B cell (primary cell): Measurements from ENCODE around the gene POLRMT. TPM values are rescaled to one million over a fixed set of nuclear protein-coding genes. Genes with fewer than 3 reads are reported as not detected.

Source experiments
- ATAC-seq: fragments of 200-7000 bp; cut with Tn5 transposase; one replicate; pipeline ENCODE4 v1.10.0; 2021; ENCODE audit warnings: low read depth, mild to moderate bottlenecking, moderate number of reproducible peaks, moderate library complexity
- CTCF ChIA-PET: fragments of 350-600 bp; sonication (Branson Sonifier 250); formaldehyde crosslinking; loops from one replicate; lab custom pipeline; 2021; ENCODE audit warnings: antibody characterized with exemption, inconsistent platforms; lab: Charles Lee
- POLR2A ChIA-PET: fragments of 350-600 bp; sonication (Branson Sonifier 250); formaldehyde crosslinking; loops from one replicate; lab custom pipeline; 2021; ENCODE audit warnings: antibody characterized with exemption; lab: Charles Lee
- DNase-seq: peaks from one replicate; pipeline ENCODE4 v3.0.0; 2013
- H2AFZ ChIP-seq: 2 replicates; pipeline ENCODE4 v1.6.1; 2012; ENCODE audit warnings: mild to moderate bottlenecking, low read depth, low read length; ENCODE audit not compliant: insufficient read depth, poor library complexity, severe bottlenecking
- H3K27ac ChIP-seq, 2 donors: 1 replicate in 1 of 2; 2 replicates in 1 of 2; pipeline ENCODE4 v1.5.1; 2012 to 2013; ENCODE audit warnings: low read length in 2 of 2, mild to moderate bottlenecking in 2 of 2, moderate library complexity in 1 of 2
- H3K27me3 ChIP-seq, 4 experiments: fragments of 200-600 bp in 1 of 4; sonication (generic) in 1 of 4; replicated peaks in 1 of 4; 1 replicate in 2 of 4; 2 replicates in 2 of 4; pipeline versions ENCODE4 v1.6.1 to v1.7.0; 2013 to 2016; ENCODE audit warnings: low read length in 3 of 4, mild to moderate bottlenecking in 2 of 4, mixed read lengths in 1 of 4, moderate library complexity in 1 of 4; ENCODE audit not compliant: insufficient read depth in 4 of 4, control insufficient read depth in 3 of 4; ENCODE audit errors: control extremely low read depth in 1 of 4
- H3K36me3 ChIP-seq, 2 experiments: replicated peaks in 1 of 2; 1 replicate in 1 of 2; 2 replicates in 1 of 2; pipeline versions ENCODE4 v1.6.1 to v1.7.1; 2013; ENCODE audit warnings: low read length in 1 of 2; ENCODE audit not compliant: insufficient read depth in 2 of 2, control insufficient read depth in 1 of 2; ENCODE audit errors: control extremely low read depth in 1 of 2, extremely low read depth in 1 of 2
- H3K4me1 ChIP-seq, 2 donors: fragments of 200-600 bp in 1 of 2; sonication (generic) in 1 of 2; 1 replicate in 1 of 2; 2 replicates in 1 of 2; pipeline versions ENCODE4 v1.5.1 to v1.6.1; 2013 to 2017; ENCODE audit warnings: low read length in 2 of 2; ENCODE audit not compliant: control insufficient read depth in 2 of 2, insufficient read depth in 2 of 2
- H3K4me2 ChIP-seq: replicated peaks from 2 replicates; pipeline ENCODE3; 2012; ENCODE audit warnings: mild to moderate bottlenecking, low read depth, low read length; ENCODE audit not compliant: poor library complexity, severe bottlenecking
- H3K4me3 ChIP-seq, 5 experiments: fragments of 200-600 bp in 1 of 5; sonication (generic) in 1 of 5; 1 replicate in 3 of 5; 2 replicates in 2 of 5; pipeline versions ENCODE4 v1.5.1 to v1.7.0; 2011 to 2016; ENCODE audit warnings: low read length in 4 of 5, mild to moderate bottlenecking in 4 of 5, low read depth in 2 of 5, control low read depth in 1 of 5, moderate library complexity in 1 of 5; ENCODE audit not compliant: insufficient read depth in 1 of 5; ENCODE audit errors: control extremely low read depth in 1 of 5, extremely low read depth in 1 of 5
- H3K79me2 ChIP-seq: fragments of 200-600 bp; sonication (generic); one replicate; pipeline ENCODE4 v1.6.0; 2016; ENCODE audit warnings: low read length; ENCODE audit not compliant: control insufficient read depth, insufficient read depth
- H3K9ac ChIP-seq: fragments of 200-600 bp; sonication (generic); 2 replicates; pipeline ENCODE4 v1.6.1; 2017; ENCODE audit warnings: mild to moderate bottlenecking, low read length, moderate library complexity
- H3K9me3 ChIP-seq, 3 donors: one replicate each; pipeline versions ENCODE4 v1.6.1 to v1.7.1; 2013; ENCODE audit warnings: low read length in 2 of 3; ENCODE audit not compliant: control insufficient read depth in 2 of 3, insufficient read depth in 1 of 3; ENCODE audit errors: control extremely low read depth in 1 of 3
- H4K20me1 ChIP-seq: 2 replicates; pipeline ENCODE4 v1.6.0; 2012; ENCODE audit warnings: mild to moderate bottlenecking, low read length; ENCODE audit not compliant: insufficient read depth, control insufficient read depth, poor library complexity, severe bottlenecking
- H3K27ac Mint-ChIP-seq: one replicate; pipeline ENCODE4 v1.8.0; 2021; ENCODE audit warnings: mixed read lengths
- H3K27me3 Mint-ChIP-seq: one replicate; pipeline ENCODE4 v1.8.0; 2021; ENCODE audit warnings: mixed read lengths
- H3K4me1 Mint-ChIP-seq: one replicate; pipeline ENCODE4 v1.8.0; 2021; ENCODE audit warnings: mixed read lengths
- H3K4me3 Mint-ChIP-seq: one replicate; pipeline ENCODE4 v1.8.0; 2021; ENCODE audit warnings: mixed read lengths
- H3K9me3 Mint-ChIP-seq: one replicate; pipeline ENCODE4 v1.8.0; 2022; ENCODE audit warnings: mixed read lengths; ENCODE audit not compliant: insufficient read depth
- CTCF ChIP-seq: fragments of 200-600 bp; IDR thresholded peaks from one replicate; pipeline ENCODE4 v1.8.0; 2022; ENCODE audit warnings: antibody characterized with exemption, mild to moderate bottlenecking
- EZH2 ChIP-seq: IDR thresholded peaks from 2 replicates; pipeline ENCODE4 v1.6.1; 2012; ENCODE audit warnings: borderline replicate concordance, low read depth, mild to moderate bottlenecking, moderate library complexity, low read length; ENCODE audit not compliant: insufficient read depth, poor library complexity, severe bottlenecking
- WGBS: methylation state at CpG from one replicate; pipeline ENCODE4 v1.1.5; 2013; ENCODE audit warnings: missing lambda C conversion rate; ENCODE audit not compliant: insufficient coverage; 5-methylcytosine and 5-hydroxymethylcytosine counted together
- intact Hi-C: fragments of 100-400 bp; cut with micrococcal nuclease; formaldehyde crosslinking; loops from one replicate; pipeline ENCODE4 v1.10.0; 2022
- polyA plus RNA-seq: library from polyadenylated mRNA; depleted of rRNA; stranded (reverse); fragments of >200 nt; gene quantifications from 2 replicates; pipeline ENCODE4 v1.2.3, GENCODE V29; 2012
- total RNA-seq, 2 donors: library from RNA; stranded (reverse); fragments of 120-200 nt in 1 of 2; gene quantifications; 1 replicate in 1 of 2; 2 replicates in 1 of 2; pipeline versions ENCODE4 v1.2.3 to v1.2.4, GENCODE V29; 2013 to 2022

The POLRMT gene
- total and polyA plus RNA-seq, 2 donors (not counting 1 experiment from before 2014, with no cell fraction given), result 77.8 to 98.0 TPM

DNA sequence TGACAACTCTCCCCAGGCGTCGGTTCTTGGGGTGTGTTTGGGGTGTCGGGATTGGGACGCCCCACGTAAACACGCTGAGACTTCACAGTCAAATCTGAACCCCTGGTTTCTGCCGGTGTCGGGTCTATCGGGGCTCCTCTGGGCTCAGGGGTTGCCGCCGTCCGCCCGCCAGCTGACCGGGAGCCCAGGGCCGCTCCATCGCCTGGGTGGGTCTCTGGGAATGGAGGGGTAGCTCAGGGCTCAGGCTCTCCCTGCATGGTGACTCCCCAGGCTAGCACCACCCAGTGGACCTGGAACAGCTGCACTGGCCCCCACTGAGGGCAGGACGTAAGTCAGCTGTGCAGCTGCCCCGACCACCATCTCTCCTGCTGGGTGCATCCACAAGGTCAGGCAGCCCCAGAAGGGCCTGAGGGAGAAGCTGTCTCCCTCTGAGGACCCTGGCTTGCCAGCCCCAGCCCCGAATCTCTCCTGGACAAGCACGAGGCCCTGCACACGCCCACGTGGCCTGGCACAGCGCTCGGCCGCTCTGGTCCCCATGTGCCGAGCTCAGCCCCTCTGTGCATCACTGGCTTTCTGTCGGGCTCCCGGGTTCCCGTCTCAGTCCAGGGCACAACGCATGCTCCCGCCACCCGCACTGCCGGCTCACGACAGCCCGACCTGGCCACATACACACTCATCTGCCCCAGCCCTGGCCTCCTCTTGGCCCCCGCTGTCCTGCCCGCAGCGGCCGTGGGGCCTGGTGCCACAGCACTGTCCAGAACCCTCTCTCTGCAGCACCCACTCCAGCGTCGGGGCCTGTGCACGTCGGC lies 23.6 kb upstream of the POLRMT start:
- H3K27ac Mint-ChIP-seq, result no peak overlapping the region
- H3K79me2 ChIP-seq, result peaks cover 100% of the 10 kb centered on the region
- H4K20me1 ChIP-seq, result peaks cover 98% of the 10 kb centered on the region
- POLR2A ChIA-PET, result interaction anchor here (0.6 to 1.1 kb wide), 2 partner anchors 15 to 1379 kb away, joined by 3 read pairs; no protein-coding TSS in a partner anchor
- H3K4me1 ChIP-seq, result peaks cover 28 to 52% of the 10 kb centered on the region in 2 donors
- peaks cover 61% of the 10 kb centered on the region for H3K4me1 Mint-ChIP-seq
- DNase-seq (no peak), ATAC-seq (no peak)
- 93% methylated on average over 41 of the region's 43 CpGs for WGBS
- intact Hi-C loops, result no loop called here
- no peak overlapping the region for H3K4me2 ChIP-seq
- H2AFZ ChIP-seq, result no peak overlapping the region
- no peaks in the 10 kb centered on the region for H3K27me3 Mint-ChIP-seq
- CTCF ChIA-PET, result no interaction called here
- no peak overlapping the region for H3K9ac ChIP-seq
- TF ChIP-seq CTCF, result no peak
- no peak for TF ChIP-seq EZH2
- H3K27me3 ChIP-seq, result no peaks in the 10 kb centered on the region
- no peak overlapping the region for H3K4me3 Mint-ChIP-seq
- H3K27ac ChIP-seq, result no peak overlapping the region
- H3K36me3 ChIP-seq, result peaks cover 0 to 49% of the 10 kb centered on the region in 2 experiments
- no peaks in the 10 kb centered on the region for H3K9me3 ChIP-seq
- no peak overlapping the region for H3K4me3 ChIP-seq
- no peaks in the 10 kb centered on the region for H3K9me3 Mint-ChIP-seq

DNA sequence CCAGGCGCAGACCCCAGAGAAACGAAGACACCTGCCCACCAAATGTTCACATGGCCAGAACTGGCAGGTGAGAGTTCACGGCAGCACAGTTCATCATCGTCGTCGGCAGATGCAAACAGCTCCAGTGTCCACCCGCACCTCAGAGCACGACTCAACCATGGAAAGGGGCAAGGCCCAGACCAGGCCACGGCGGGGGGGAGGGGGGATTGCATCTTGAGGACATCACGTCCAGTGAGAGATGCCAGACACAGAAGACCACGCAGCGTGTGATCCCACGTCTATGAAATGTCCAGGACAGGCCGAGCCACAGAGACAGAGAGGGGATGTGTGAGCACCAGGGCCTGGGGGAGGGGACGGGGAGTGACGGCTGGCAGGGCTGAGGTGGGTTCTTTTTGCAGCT lies 22.4 kb upstream of the POLRMT start:
- Histone ChIP-seq H3K4me3 (no peak overlapping the region), H3K27me3 (no peaks in the 10 kb centered on the region), H3K4me2 (no peak overlapping the region), H3K9me3 (no peaks in the 10 kb centered on the region), H2AFZ (no peak overlapping the region), H3K27ac (no peak overlapping the region), H4K20me1 (peaks cover 99% of the 10 kb centered on the region), H3K79me2 (peaks cover 100% of the 10 kb centered on the region), H3K36me3 (peaks cover 0 to 60% of the 10 kb centered on the region in 2 experiments), H3K4me1 (peaks cover 26 to 40% of the 10 kb centered on the region in 2 donors), H3K9ac (no peak overlapping the region)
- DNase-seq (no peak), ATAC-seq (no peak)
- CTCF ChIA-PET, result interaction anchor here (1.1 kb wide), 1 partner anchor 82 kb away, joined by 3 read pairs; no protein-coding TSS in a partner anchor
- H3K27ac Mint-ChIP-seq, result peak overlapping the region; percentile 6
- WGBS, result 91% methylated on average over 13 of the region's 17 CpGs
- intact Hi-C loops, result no loop called here
- H3K4me1 Mint-ChIP-seq, result peaks cover 53% of the 10 kb centered on the region
- H3K4me3 Mint-ChIP-seq, result no peak overlapping the region
- no peaks in the 10 kb centered on the region for H3K27me3 Mint-ChIP-seq
- no peaks in the 10 kb centered on the region for H3K9me3 Mint-ChIP-seq
- TF ChIP-seq CTCF (no peak), EZH2 (no peak)
- POLR2A ChIA-PET, result interaction anchor here (1.1 kb wide), 1 partner anchor 14 kb away, joined by 3 read pairs; no protein-coding TSS in a partner anchor
